Cardiac fibroblast (primary cell): Measurements from ENCODE around the gene SEMA3G.
A peak's percentile ranks its signal among the peaks of the same experiment; 100 is the strongest.

Source experiments
- DNase-seq, 2 donors: peaks; one replicate each; pipeline versions ENCODE4 v3.0.0 to v3.0.0-alpha.2; 2010; ENCODE audit warnings: low read depth in 2 of 2
- H3K4me3 ChIP-seq, 2 donors: replicated peaks in 1 of 2; 1 replicate in 1 of 2; 2 replicates in 1 of 2; pipeline ENCODE4 v1.5.1; 2011; ENCODE audit warnings: low read depth in 2 of 2, low read length in 2 of 2, mild to moderate bottlenecking in 2 of 2, moderate library complexity in 1 of 2
- CTCF ChIP-seq: IDR thresholded peaks from one replicate; pipeline ENCODE4 v1.5.1; 2011; ENCODE audit warnings: low read depth, mild to moderate bottlenecking, low read length, inconsistent platforms

The SEMA3G gene

GRCh38 chr3:52444860-52445793 lies at the start of gene SEMA3G:
TSS of gene SEMA3G (minus strand) at chr3:52445103. CDS start at chr3:52445027, 76 bp downstream.
- no peak within 1 kb of the TSS for H3K4me3 ChIP-seq
- TF ChIP-seq CTCF = peak; percentile 59
- DNase-seq = peak; percentile 41 to 61

- DNase-seq = no peak
- no peak overlapping the region for H3K4me3 ChIP-seq
- no peak for TF ChIP-seq CTCF
Observed at GRCh38 chr3:52494445-52494844, 49.5 kb upstream of the SEMA3G start.

GRCh38 chr3:52493232-52494017 lies 48.5 kb upstream of the SEMA3G start:
- TF ChIP-seq CTCF = no peak
- no peak for DNase-seq
- no peak overlapping the region for H3K4me3 ChIP-seq

- H3K4me3 ChIP-seq = no peak overlapping the region
- TF ChIP-seq CTCF = no peak
- no peak for DNase-seq
Observed at GRCh38 chr3:52492059-52492458, 47.2 kb upstream of the SEMA3G start.

- peak; percentile 77 to 83 for DNase-seq
- TF ChIP-seq CTCF = no peak
- H3K4me3 ChIP-seq = no peak overlapping the region
Observed at GRCh38 chr3:52490939-52491526, 46.1 kb upstream of the SEMA3G start.

- no peak for TF ChIP-seq CTCF
- no peak overlapping the region for H3K4me3 ChIP-seq
- DNase-seq = no peak
Observed at GRCh38 chr3:52490035-52490938, 45.4 kb upstream of the SEMA3G start.
